Esophagus squamous epithelium (tissue), 5 donors: ENCODE measurements around the gene SEMA4F. TPM values are rescaled to one million over a fixed set of nuclear protein-coding genes. Genes with fewer than 3 reads are reported as not detected.

Experiments
- DNase-seq: peaks from one replicate; lab custom pipeline; 2025; lab: John Stamatoyannopoulos, UW
- H3K27ac ChIP-seq, 4 donors: fragments of 200-600 bp; sonication (generic); one replicate each; pipeline ENCODE4 v1.5.1; 2016 to 2019; ENCODE audit warnings: mild to moderate bottlenecking in 1 of 4
- H3K27me3 ChIP-seq, 4 donors: fragments of 200-600 bp; sonication (generic); 1 replicate in 3 of 4; 2 replicates in 1 of 4; pipeline versions ENCODE4 v1.5.1 to v1.6.0; 2017 to 2021; ENCODE audit warnings: antibody characterized with exemption in 1 of 4
- H3K36me3 ChIP-seq, 3 donors: fragments of 200-600 bp; sonication (generic); one replicate each; pipeline ENCODE4 v1.5.1; 2016 to 2019
- H3K4me1 ChIP-seq, 3 donors: fragments of 200-600 bp; sonication (generic); one replicate each; pipeline ENCODE4 v1.5.1; 2017 to 2019
- H3K4me3 ChIP-seq, 4 donors: fragments of 200-600 bp; sonication (generic); 1 replicate in 3 of 4; 2 replicates in 1 of 4; pipeline ENCODE4 v1.5.1; 2016 to 2019; ENCODE audit warnings: mild to moderate bottlenecking in 2 of 4, moderate library complexity in 1 of 4
- H3K9me3 ChIP-seq, 3 donors: fragments of 200-600 bp; sonication (generic); one replicate each; pipeline ENCODE4 v1.5.1; 2016 to 2019
- POLR2A ChIP-seq, 4 donors: fragments of 450-650 bp; IDR thresholded peaks; one replicate each; pipeline ENCODE4 v1.6.1; 2017; ENCODE audit warnings: antibody characterized with exemption in 4 of 4, mild to moderate bottlenecking in 4 of 4, moderate library complexity in 3 of 4
- WGBS, 2 donors: methylation state at CpG; one replicate each; pipeline ENCODE4 v1.1.5; 2018; 5-methylcytosine and 5-hydroxymethylcytosine counted together
- intact Hi-C: fragments of 100-400 bp; cut with DNase I; formaldehyde crosslinking; loops from one replicate; pipeline ENCODE4 v1.15.0; 2022
- total RNA-seq, 4 donors: library from RNA; depleted of rRNA; stranded (reverse); fragments of >200 nt; gene quantifications; one replicate each; pipeline ENCODE4 v1.1.0, GENCODE V29; 2016
- TF ChIP-seq, protein P1 (sequence below), 6 experiments: fragments of 450-650 bp in 4 of 6; fragments of 200-600 bp in 2 of 6; sonication (generic) in 2 of 6; IDR thresholded peaks; one replicate each; pipeline ENCODE4 v1.5.1; 2016 to 2019; ENCODE audit warnings: antibody characterized with exemption in 6 of 6, mild to moderate bottlenecking in 4 of 6, moderate library complexity in 4 of 6
- donor health status: DM: yes; HTN: yes; CAD: no.

SEMA4F gene
- total RNA-seq, 4 donors from 2014 or later: 0.42 to 6.1 (median 1.7) TPM

DNA sequence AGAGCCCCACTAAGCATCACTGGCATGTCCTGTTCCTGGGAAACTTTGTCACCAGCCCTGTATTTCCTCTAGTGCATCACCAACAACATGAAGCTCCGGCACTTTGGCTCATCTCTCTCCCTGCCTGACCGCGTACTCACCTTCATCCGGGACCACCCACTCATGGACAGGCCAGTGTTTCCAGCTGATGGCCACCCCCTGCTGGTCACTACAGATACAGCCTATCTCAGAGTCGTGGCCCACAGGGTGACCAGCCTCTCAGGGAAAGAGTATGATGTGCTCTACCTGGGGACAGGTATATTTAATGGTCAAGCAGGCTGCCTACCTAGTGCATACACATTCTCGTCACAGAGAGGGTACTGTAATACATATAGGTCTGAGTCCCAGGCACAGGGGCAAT, 21.0 kb downstream of the SEMA4F start:
- no peak for DNase-seq
- H3K36me3 ChIP-seq: peaks cover 0 to 53% (median 0%) of the 10 kb centered on the region in 3 donors
- 89 to 95% methylated on average over 6 of the region's 6 CpGs for WGBS, 2 donors
- TF ChIP-seq POLR2A (IDR thresholded peaks at IDR 0.05): no peak
- TF ChIP-seq, protein P1, sequence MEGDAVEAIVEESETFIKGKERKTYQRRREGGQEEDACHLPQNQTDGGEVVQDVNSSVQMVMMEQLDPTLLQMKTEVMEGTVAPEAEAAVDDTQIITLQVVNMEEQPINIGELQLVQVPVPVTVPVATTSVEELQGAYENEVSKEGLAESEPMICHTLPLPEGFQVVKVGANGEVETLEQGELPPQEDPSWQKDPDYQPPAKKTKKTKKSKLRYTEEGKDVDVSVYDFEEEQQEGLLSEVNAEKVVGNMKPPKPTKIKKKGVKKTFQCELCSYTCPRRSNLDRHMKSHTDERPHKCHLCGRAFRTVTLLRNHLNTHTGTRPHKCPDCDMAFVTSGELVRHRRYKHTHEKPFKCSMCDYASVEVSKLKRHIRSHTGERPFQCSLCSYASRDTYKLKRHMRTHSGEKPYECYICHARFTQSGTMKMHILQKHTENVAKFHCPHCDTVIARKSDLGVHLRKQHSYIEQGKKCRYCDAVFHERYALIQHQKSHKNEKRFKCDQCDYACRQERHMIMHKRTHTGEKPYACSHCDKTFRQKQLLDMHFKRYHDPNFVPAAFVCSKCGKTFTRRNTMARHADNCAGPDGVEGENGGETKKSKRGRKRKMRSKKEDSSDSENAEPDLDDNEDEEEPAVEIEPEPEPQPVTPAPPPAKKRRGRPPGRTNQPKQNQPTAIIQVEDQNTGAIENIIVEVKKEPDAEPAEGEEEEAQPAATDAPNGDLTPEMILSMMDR (IDR thresholded peaks at IDR 0.05): no peak
- no peaks in the 10 kb centered on the region for H3K9me3 ChIP-seq
- no peaks in the 10 kb centered on the region for H3K27me3 ChIP-seq
- H3K4me3 ChIP-seq: no peak overlapping the region
- no peaks in the 10 kb centered on the region for H3K4me1 ChIP-seq
- intact Hi-C loops: no loop called here
- H3K27ac ChIP-seq: no peak overlapping the region

DNA sequence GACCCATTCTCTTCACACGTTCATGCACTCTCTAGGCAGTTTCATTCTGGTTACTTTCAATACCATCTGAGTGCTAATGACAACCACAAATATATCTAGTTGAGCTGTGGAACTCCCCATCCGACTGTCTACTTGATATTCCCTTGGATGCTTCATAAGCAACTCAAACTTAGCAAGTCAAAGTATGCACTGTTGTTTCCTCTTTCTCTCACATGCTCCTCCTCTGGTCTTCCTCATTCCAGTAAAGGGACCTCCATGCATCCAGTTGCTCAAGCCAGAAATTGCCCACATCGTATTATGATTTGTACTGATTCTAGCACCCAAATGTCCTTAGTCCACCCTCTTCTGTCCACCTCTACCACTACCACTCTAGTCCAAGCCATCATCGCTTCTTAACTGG, 22.3 kb downstream of the SEMA4F start:
- Histone ChIP-seq H3K27ac (no peak overlapping the region), H3K4me1 (no peaks in the 10 kb centered on the region), H3K27me3 (no peaks in the 10 kb centered on the region), H3K4me3 (no peak overlapping the region), H3K9me3 (no peaks in the 10 kb centered on the region), H3K36me3 (peaks cover 0 to 56% (median 0%) of the 10 kb centered on the region in 3 donors)
- WGBS, 2 donors: 85 to 93% methylated on average over 4 of the region's 4 CpGs
- TF ChIP-seq, protein P1 (IDR thresholded peaks at IDR 0.05): no peak
- no peak for TF ChIP-seq POLR2A (IDR thresholded peaks at IDR 0.05)
- intact Hi-C loops: no loop called here
- no peak for DNase-seq

DNA sequence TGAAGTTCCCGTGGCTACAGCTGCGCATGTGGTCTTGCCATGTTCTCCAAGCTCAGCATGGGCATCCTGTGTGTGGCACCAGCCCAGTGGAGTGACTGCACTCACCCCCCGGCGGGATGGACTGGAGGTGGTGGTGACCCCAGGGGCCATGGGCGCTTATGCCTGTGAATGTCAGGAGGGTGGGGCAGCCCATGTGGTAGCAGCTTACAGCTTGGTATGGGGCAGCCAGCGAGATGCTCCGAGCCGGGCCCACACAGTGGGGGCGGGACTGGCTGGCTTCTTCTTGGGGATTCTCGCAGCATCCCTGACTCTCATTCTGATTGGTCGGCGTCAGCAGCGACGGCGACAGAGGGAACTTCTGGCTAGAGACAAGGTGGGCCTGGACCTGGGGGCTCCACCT, 25.6 kb downstream of the SEMA4F start:
- no peak for TF ChIP-seq POLR2A (IDR thresholded peaks at IDR 0.05)
- TF ChIP-seq, protein P1 (IDR thresholded peaks at IDR 0.05): no peak
- 94 to 100% methylated on average over 2 of the region's 15 CpGs for WGBS, 2 donors
- Histone ChIP-seq H3K4me1 (no peaks in the 10 kb centered on the region), H3K27ac (no peak overlapping the region), H3K36me3 (peaks cover 0 to 51% (median 0%) of the 10 kb centered on the region in 3 donors), H3K9me3 (no peaks in the 10 kb centered on the region), H3K4me3 (no peak overlapping the region), H3K27me3 (no peaks in the 10 kb centered on the region)
- intact Hi-C loops: no loop called here
- no peak for DNase-seq

DNA sequence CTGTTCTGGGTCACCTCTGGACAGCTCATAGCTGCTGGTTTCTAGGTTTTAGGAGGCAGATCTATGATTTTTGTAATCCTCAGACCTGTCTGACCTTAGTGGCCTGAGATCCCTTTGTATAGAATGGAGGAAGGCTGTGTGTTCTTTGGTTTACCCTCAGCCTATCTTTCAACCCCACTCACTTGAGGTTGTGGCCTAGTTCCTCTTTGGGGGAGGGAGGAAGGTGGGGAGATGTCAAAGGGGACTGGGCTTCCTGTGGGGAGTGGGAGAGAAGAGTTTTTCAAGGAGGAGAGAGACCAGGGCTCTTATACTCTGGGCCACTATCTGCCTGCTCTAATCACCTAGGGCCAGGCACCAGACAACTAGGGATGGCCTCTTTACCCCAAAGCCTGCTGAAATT, 28.5 kb downstream of the SEMA4F start:
- Histone ChIP-seq H3K36me3 (peaks cover 0 to 26% (median 0%) of the 10 kb centered on the region in 3 donors), H3K27ac (no peak overlapping the region), H3K9me3 (no peaks in the 10 kb centered on the region), H3K27me3 (no peaks in the 10 kb centered on the region), H3K4me1 (no peaks in the 10 kb centered on the region), H3K4me3 (no peak overlapping the region)
- TF ChIP-seq POLR2A (IDR thresholded peaks at IDR 0.05): no peak
- TF ChIP-seq, protein P1 (IDR thresholded peaks at IDR 0.05): no peak
- DNase-seq: no peak
- intact Hi-C loops: no loop called here

DNA sequence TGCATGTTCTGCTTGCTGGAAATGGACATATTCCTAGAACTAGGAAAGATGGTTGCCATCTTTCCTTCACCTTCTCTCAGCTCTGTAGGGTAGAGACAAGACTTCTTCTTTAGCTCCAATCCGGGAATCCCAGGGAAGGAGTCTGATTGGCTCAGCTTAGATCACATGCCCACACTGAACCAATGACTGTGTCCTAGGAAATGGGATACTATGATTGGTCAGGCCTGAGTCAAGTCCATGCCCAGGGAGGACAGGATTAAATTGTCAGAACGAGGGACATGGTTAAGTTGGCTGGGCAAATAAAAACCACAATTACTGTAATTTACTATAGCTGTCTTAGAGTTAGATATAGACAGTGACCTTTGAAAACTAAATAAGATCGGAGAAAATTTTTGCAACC, 31.4 kb downstream of the SEMA4F start:
- no peak overlapping the region for H3K27ac ChIP-seq
- no peak overlapping the region for H3K4me3 ChIP-seq
- no peak for DNase-seq
- intact Hi-C loops: no loop called here
- H3K9me3 ChIP-seq: no peaks in the 10 kb centered on the region
- peaks cover 0 to under 1% (median 0%) of the 10 kb centered on the region in 3 donors for H3K36me3 ChIP-seq
- no peaks in the 10 kb centered on the region for H3K27me3 ChIP-seq
- H3K4me1 ChIP-seq: no peaks in the 10 kb centered on the region
- 87% methylated on average over 2 to 3 of the region's 3 CpGs for WGBS, 2 donors
- TF ChIP-seq POLR2A (IDR thresholded peaks at IDR 0.05): no peak
- TF ChIP-seq, protein P1 (IDR thresholded peaks at IDR 0.05): no peak
